Keratinocyte (primary cell): ENCODE data around the gene DEUP1. TPM values are rescaled to one million over a fixed set of nuclear protein-coding genes. Genes with fewer than 3 reads are reported as not detected.

Experiments
- DNase-seq: peaks from one replicate; pipeline ENCODE4 v3.0.0-alpha.2; 2011; ENCODE audit warnings: low read depth, missing footprints, low spot score
- FAIRE-seq: peaks from 2 replicates; lab custom pipeline; 2011; peaks lifted over from hg19 to GRCh38; lab: Jason Lieb, UNC
- H2AFZ ChIP-seq: 2 replicates; pipeline ENCODE4 v1.6.0; 2012; ENCODE audit warnings: low read length, control low read depth, inconsistent platforms; ENCODE audit not compliant: control insufficient read depth
- H3K27ac ChIP-seq: 2 replicates; pipeline ENCODE4 v1.5.1; 2011; ENCODE audit warnings: low read length; ENCODE audit not compliant: control insufficient read depth, insufficient read depth
- H3K27me3 ChIP-seq: 3 replicates; pipeline ENCODE4 v1.6.0; 2011; ENCODE audit warnings: low read length; ENCODE audit not compliant: control insufficient read depth, insufficient read depth; ENCODE audit errors: extremely low read depth
- H3K36me3 ChIP-seq, 2 experiments: 2 replicates in 1 of 2; 3 replicates in 1 of 2; pipeline ENCODE4 v1.5.1; 2011; ENCODE audit warnings: low read length in 2 of 2, mild to moderate bottlenecking in 1 of 2; ENCODE audit not compliant: control insufficient read depth in 2 of 2, insufficient read depth in 2 of 2; ENCODE audit errors: extremely low read depth in 1 of 2
- H3K4me1 ChIP-seq: 3 replicates; pipeline ENCODE4 v1.5.1; 2011; ENCODE audit warnings: low read length; ENCODE audit not compliant: control insufficient read depth, insufficient read depth; ENCODE audit errors: extremely low read depth
- H3K4me2 ChIP-seq: 3 replicates; pipeline ENCODE4 v1.6.0; 2011; ENCODE audit warnings: low read depth, low read length; ENCODE audit not compliant: control insufficient read depth, insufficient read depth; ENCODE audit errors: extremely low read depth
- H3K4me3 ChIP-seq, 3 experiments: fragments of 200-600 bp in 1 of 3; sonication (generic) in 1 of 3; 2 replicates in 2 of 3; 3 replicates in 1 of 3; pipeline ENCODE4 v1.5.1; 2011 to 2016; ENCODE audit warnings: low read length in 3 of 3, mild to moderate bottlenecking in 3 of 3, control low read depth in 2 of 3, inconsistent platforms in 1 of 3, low read depth in 1 of 3, mixed read lengths in 1 of 3, mixed run types in 1 of 3, moderate library complexity in 1 of 3; ENCODE audit not compliant: control insufficient read depth in 2 of 3, insufficient read depth in 2 of 3; ENCODE audit errors: extremely low read depth in 1 of 3
- H3K79me2 ChIP-seq: 2 replicates; pipeline ENCODE4 v1.6.0; 2012; ENCODE audit warnings: low read length; ENCODE audit not compliant: control insufficient read depth, insufficient read depth
- H3K9ac ChIP-seq: 3 replicates; pipeline ENCODE4 v1.6.0; 2011; ENCODE audit warnings: low read length; ENCODE audit not compliant: control insufficient read depth, insufficient read depth; ENCODE audit errors: extremely low read depth
- H3K9me1 ChIP-seq: 3 replicates; pipeline ENCODE4 v1.6.0; 2011; ENCODE audit warnings: low read length; ENCODE audit not compliant: control insufficient read depth, insufficient read depth; ENCODE audit errors: extremely low read depth
- H3K9me3 ChIP-seq: 2 replicates; pipeline ENCODE4 v1.5.1; 2012; ENCODE audit warnings: low read depth, low read length; ENCODE audit not compliant: control insufficient read depth
- H4K20me1 ChIP-seq: 3 replicates; pipeline ENCODE4 v1.6.0; 2011; ENCODE audit warnings: low read length; ENCODE audit not compliant: control insufficient read depth, insufficient read depth; ENCODE audit errors: extremely low read depth
- EZH2 ChIP-seq: IDR thresholded peaks from one replicate; pipeline ENCODE4 v1.6.1; 2012; ENCODE audit warnings: inconsistent platforms, mild to moderate bottlenecking, low read length, moderate library complexity
- dilution Hi-C: fragments of 300-500 bp; cut with MboI; formaldehyde crosslinking; loops from one replicate; pipeline ENCODE4 v1.7.0; 2020; ENCODE audit warnings: low sequenced_read_pairs; ENCODE audit not compliant: extremely low pct_ligation_motif_present
- polyA plus RNA-seq, 5 experiments: library from polyadenylated mRNA; depleted of rRNA in 3 of 5; stranded (reverse) in 3 of 5; stranded (forward) in 1 of 5; unstranded in 1 of 5; fragments of >200 nt; gene quantifications; 1 replicate in 1 of 5; 2 replicates in 3 of 5; 3 replicates in 1 of 5; pipeline versions ENCODE4 v1.2.1 to v1.2.3, GENCODE V29; 2011 to 2012; ENCODE audit warnings: missing spikeins in 2 of 5, low read depth in 1 of 5, low replicate concordance in 1 of 5
- TF ChIP-seq, protein P1 (sequence below), 3 experiments: IDR thresholded peaks in 1 of 3; conservative IDR thresholded peaks in 1 of 3; optimal IDR thresholded peaks in 1 of 3; 2 replicates in 2 of 3; 3 replicates in 1 of 3; pipeline versions ENCODE3 to v1.5.1; 2011; ENCODE audit warnings: low read length in 3 of 3, mild to moderate bottlenecking in 3 of 3, moderate library complexity in 2 of 3, control low read depth in 1 of 3, inconsistent platforms in 1 of 3; ENCODE audit not compliant: insufficient read depth in 2 of 3; ENCODE audit errors: extremely low read depth in 1 of 3

Gene DEUP1
- polyA plus RNA-seq, 1 donor (not counting 4 experiments of a cell fraction or from before 2014, with no cell fraction given), result 0.12 TPM

DNA sequence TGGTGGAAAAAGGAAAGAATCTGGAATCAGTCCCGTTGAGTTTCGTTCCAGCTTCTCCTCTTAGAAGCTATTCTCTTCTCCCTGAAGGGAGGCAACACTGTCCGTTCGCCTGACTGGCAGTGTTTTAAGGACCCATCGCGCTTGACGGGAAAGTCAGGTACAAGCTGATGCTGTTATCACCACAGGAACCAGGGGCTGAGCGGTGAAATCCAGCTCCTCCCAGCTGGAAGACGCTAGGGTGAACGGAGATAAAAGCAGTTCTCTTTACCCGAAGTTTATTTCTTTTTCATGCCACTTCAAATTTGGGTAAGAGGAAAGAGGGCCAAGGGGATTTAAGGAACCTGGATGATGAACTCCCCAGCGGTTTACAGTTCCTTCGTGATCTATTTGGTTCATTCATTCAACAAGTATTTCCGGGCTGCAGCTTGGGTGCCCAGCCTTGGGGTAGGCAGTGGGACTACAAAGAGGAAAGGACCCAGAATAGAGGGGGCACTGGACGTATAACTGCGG lies 551 bp upstream of the DEUP1 start:
- TF ChIP-seq, protein P1, sequence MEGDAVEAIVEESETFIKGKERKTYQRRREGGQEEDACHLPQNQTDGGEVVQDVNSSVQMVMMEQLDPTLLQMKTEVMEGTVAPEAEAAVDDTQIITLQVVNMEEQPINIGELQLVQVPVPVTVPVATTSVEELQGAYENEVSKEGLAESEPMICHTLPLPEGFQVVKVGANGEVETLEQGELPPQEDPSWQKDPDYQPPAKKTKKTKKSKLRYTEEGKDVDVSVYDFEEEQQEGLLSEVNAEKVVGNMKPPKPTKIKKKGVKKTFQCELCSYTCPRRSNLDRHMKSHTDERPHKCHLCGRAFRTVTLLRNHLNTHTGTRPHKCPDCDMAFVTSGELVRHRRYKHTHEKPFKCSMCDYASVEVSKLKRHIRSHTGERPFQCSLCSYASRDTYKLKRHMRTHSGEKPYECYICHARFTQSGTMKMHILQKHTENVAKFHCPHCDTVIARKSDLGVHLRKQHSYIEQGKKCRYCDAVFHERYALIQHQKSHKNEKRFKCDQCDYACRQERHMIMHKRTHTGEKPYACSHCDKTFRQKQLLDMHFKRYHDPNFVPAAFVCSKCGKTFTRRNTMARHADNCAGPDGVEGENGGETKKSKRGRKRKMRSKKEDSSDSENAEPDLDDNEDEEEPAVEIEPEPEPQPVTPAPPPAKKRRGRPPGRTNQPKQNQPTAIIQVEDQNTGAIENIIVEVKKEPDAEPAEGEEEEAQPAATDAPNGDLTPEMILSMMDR (optimal IDR thresholded peaks at IDR 0.05 in 1 of 3, IDR thresholded peaks at IDR 0.05 in 1 of 3, conservative IDR thresholded peaks at IDR 0.05 in 1 of 3; ENCODE audit: extremely low read depth in 1 of 3, insufficient read depth in 2 of 3, low read length in 3 of 3), result no peak
- no peak for TF ChIP-seq EZH2
- H3K4me1 ChIP-seq, result no peaks in the 10 kb centered on the region
- no peaks in the 10 kb centered on the region for H3K9me1 ChIP-seq
- dilution Hi-C loops, result no loop called here
- H3K4me2 ChIP-seq, result peak overlapping the region; percentile 68
- H3K36me3 ChIP-seq, result no peaks in the 10 kb centered on the region
- H2AFZ ChIP-seq, result peak overlapping the region; percentile 35
- FAIRE-seq (no peak), DNase-seq (no peak)
- H3K9ac ChIP-seq, result no peak overlapping the region
- no peaks in the 10 kb centered on the region for H3K79me2 ChIP-seq
- peak overlapping the region in 2 of 3 experiments; percentile 29 to 48 for H3K4me3 ChIP-seq
- no peaks in the 10 kb centered on the region for H3K9me3 ChIP-seq
- H4K20me1 ChIP-seq, result no peaks in the 10 kb centered on the region
- no peaks in the 10 kb centered on the region for H3K27me3 ChIP-seq
- no peak overlapping the region for H3K27ac ChIP-seq

DNA sequence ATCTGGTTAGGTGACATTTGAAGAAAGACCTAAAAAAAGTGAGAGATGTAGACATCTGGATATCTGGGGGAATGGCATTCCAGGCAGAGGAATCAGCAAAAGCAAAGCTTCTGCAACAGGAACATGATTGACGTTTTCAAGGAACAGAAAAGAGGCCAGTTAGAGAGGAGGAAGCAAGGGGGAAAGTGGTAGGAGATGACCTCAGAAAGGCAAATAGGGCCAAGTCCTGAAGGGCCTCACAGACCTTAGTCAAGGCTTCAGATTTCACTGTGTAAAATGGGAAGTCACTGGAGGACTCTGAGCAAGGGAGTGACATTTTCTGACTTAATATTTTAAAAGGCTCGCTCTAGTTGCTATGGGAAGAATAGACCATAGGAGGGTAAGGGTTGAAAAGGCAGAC lies 9.7 kb downstream of the DEUP1 start:
- DNase-seq, result no peak
- Histone ChIP-seq H3K4me3 (no peak overlapping the region), H3K4me2 (no peak overlapping the region), H3K27ac (no peak overlapping the region), H3K79me2 (no peaks in the 10 kb centered on the region), H3K4me1 (no peaks in the 10 kb centered on the region), H3K9ac (no peak overlapping the region), H2AFZ (no peak overlapping the region), H4K20me1 (no peaks in the 10 kb centered on the region), H3K9me1 (no peaks in the 10 kb centered on the region), H3K36me3 (no peaks in the 10 kb centered on the region), H3K9me3 (no peaks in the 10 kb centered on the region), H3K27me3 (no peaks in the 10 kb centered on the region)
- FAIRE-seq, result no peak
- TF ChIP-seq EZH2, result no peak
- TF ChIP-seq, protein P1 (optimal IDR thresholded peaks at IDR 0.05 in 1 of 3, IDR thresholded peaks at IDR 0.05 in 1 of 3, conservative IDR thresholded peaks at IDR 0.05 in 1 of 3; ENCODE audit: extremely low read depth in 1 of 3, insufficient read depth in 2 of 3, low read length in 3 of 3), result no peak
- dilution Hi-C loops, result no loop called here
